H1 (cell line): ENCODE data around the gene MFSD6L. TPM values are rescaled to one million over a fixed set of nuclear protein-coding genes. Genes with fewer than 3 reads are reported as not detected.

ENCODE experiments used
- CEBPB ChIP-seq: IDR thresholded peaks from 2 replicates; pipeline ENCODE4 v1.6.1; 2012; ENCODE audit warnings: low read depth, low read length
- EP300 ChIP-seq, 2 experiments: IDR thresholded peaks; 1 replicate in 1 of 2; 2 replicates in 1 of 2; pipeline ENCODE4 v1.6.1; 2011 to 2012; ENCODE audit warnings: low read depth in 2 of 2, low read length in 2 of 2, mild to moderate bottlenecking in 2 of 2, borderline replicate concordance in 1 of 2, inconsistent platforms in 1 of 2, moderate library complexity in 1 of 2
- HDAC6 ChIP-seq: IDR thresholded peaks from one replicate; pipeline ENCODE4 v1.7.1; 2012; ENCODE audit warnings: low read depth, mild to moderate bottlenecking, inconsistent platforms, low read length, moderate library complexity
- ZNF274 ChIP-seq: IDR thresholded peaks from 2 replicates; pipeline ENCODE4 v1.7.0; 2012; ENCODE audit warnings: low read length, borderline replicate concordance; ENCODE audit errors: extremely low read depth
- polyA plus RNA-seq, 7 experiments: library from polyadenylated mRNA; depleted of rRNA in 3 of 7; stranded (reverse) in 5 of 7; unstranded in 2 of 7; fragments of >200 nt in 5 of 7; fragments of 200-250 nt in 2 of 7; gene quantifications; 1 replicate in 5 of 7; 2 replicates in 1 of 7; 4 replicates in 1 of 7; pipeline versions ENCODE4 v1.2.1 to v1.2.3, GENCODE V29; 2011 to 2013; ENCODE audit warnings: missing spikeins in 2 of 7, mixed read lengths in 2 of 7
- total RNA-seq: library from RNA; stranded (reverse); fragmentation: NEBNext Ultra II Directional; extraction: Animal tissue kit (Norgen Biotek cat#: 25700); gene quantifications from 2 replicates; pipeline ENCODE4 v1.2.1, GENCODE V29; 2021
- TF ChIP-seq, protein P1 (sequence below): IDR thresholded peaks from 2 replicates; pipeline ENCODE4 v1.6.1; 2012; ENCODE audit warnings: inconsistent platforms

MFSD6L gene
- total and polyA plus RNA-seq, 2 of the 8 experiments (the other 6 are each of a cell fraction or from before 2014, with no cell fraction given) = 2.6 to 2.7 TPM

DNA sequence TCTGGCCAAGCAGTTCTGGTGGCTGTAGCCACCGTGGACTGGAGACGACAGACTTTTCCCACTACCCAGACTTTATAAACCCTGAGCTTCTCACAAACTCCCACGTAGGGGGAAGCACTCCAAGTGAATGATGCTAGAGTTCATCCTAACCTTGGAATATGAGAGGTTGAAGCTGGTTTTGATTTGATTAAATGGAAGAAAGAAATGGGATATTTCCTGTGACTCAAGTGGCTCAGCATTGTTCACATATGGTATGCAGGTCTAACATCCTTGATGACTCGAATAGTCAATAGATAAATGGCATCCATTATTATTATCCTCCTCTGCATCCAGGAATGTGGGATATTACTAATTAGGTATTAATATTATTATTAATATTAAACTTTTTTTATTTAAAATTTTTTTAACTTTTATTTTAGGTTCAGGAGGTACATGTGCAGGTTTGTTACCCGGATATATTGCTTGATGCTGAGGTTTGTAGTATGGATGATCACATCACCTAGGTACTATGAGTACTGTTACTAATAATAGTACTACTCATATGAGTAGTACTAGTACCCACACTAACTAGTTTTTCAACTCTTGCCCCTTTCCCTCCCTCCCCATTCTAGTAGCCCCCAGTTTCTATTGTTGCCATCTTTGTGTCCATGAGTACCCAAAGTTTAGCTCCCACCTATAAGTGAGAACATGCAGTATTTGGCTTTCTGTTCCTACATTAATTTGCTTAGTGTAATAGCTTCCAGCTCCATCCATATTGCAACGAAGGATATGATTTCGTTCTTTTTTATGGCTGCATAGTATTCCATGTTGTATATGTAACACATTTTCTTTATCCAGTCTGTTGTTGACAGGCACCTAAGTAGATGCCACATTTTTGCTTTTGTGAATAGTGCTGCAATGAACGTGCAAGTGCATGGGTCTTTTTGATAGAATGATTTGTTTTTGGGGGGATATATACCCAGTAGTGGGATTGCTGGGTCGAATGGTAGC is 45.4 kb upstream of the MFSD6L start (continued):
- no peak for TF ChIP-seq ZNF274
- TF ChIP-seq, protein P1, sequence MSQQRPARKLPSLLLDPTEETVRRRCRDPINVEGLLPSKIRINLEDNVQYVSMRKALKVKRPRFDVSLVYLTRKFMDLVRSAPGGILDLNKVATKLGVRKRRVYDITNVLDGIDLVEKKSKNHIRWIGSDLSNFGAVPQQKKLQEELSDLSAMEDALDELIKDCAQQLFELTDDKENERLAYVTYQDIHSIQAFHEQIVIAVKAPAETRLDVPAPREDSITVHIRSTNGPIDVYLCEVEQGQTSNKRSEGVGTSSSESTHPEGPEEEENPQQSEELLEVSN = no peak
- TF ChIP-seq CEBPB = no peak
- TF ChIP-seq EP300 (IDR thresholded peaks at IDR 0.05; ENCODE audit: borderline replicate concordance in 1 of 2, low read depth in 2 of 2, low read length in 2 of 2) = no peak
- TF ChIP-seq HDAC6 = no peak
